Neural cell (in vitro differentiated cells): Measurements from ENCODE around the gene MYG1.

Experiments
- CTCF ChIP-seq: fragments of 450-650 bp; IDR thresholded peaks from 2 replicates; pipeline ENCODE4 v1.5.1; 2014; ENCODE audit warnings: antibody characterized with exemption, mild to moderate bottlenecking, moderate library complexity; ENCODE audit not compliant: poor library complexity, severe bottlenecking
- EZH2 ChIP-seq: fragments of 200-600, 300-800 bp; shearing (Covaris generic), sonication (generic); IDR thresholded peaks from 2 replicates; pipeline ENCODE4 v1.6.1; 2014; ENCODE audit warnings: antibody characterized with exemption, low read length, borderline replicate concordance, mild to moderate bottlenecking; ENCODE audit not compliant: insufficient read depth, poor library complexity, severe bottlenecking
- MXI1 ChIP-seq: fragments of 450-650 bp; conservative IDR thresholded peaks from 2 replicates; pipeline ENCODE4 v1.6.1; 2014; ENCODE audit warnings: antibody characterized with exemption, mild to moderate bottlenecking; ENCODE audit not compliant: poor library complexity, severe bottlenecking
- POLR2AphosphoS5 ChIP-seq: IDR thresholded peaks from 2 replicates; pipeline ENCODE4 v1.6.1; 2012
- RAD21 ChIP-seq: fragments of 450-650 bp; conservative IDR thresholded peaks from 2 replicates; pipeline ENCODE4 v1.6.1; 2014; ENCODE audit warnings: antibody characterized with exemption, mild to moderate bottlenecking, moderate library complexity
- REST ChIP-seq: IDR thresholded peaks from 2 replicates; pipeline ENCODE4 v1.6.1; 2012; ENCODE audit warnings: borderline replicate concordance
- TAF1 ChIP-seq: IDR thresholded peaks from 2 replicates; pipeline ENCODE4 v1.6.1; 2012; ENCODE audit warnings: low read depth

- TF ChIP-seq CTCF (no peak), EZH2 (no peak), POLR2AphosphoS5 (no peak), REST (no peak), RAD21 (no peak), TAF1 (no peak), MXI1 (no peak)
Measured at GRCh38 chr12:53328043-53328435, 28.5 kb downstream of the MYG1 start.
